HUES48 (cell line): Measurements from ENCODE around the gene CD6.
"Not testable (repeated sequence)": the region's sequence is repeated elsewhere in the genome, so short reads cannot be mapped to it uniquely, and the experiment has no call there.

Experiments
- H3K27ac ChIP-seq: one replicate; pipeline ENCODE4 v1.7.0; 2013; ENCODE audit warnings: low read depth, low read length, inconsistent platforms
- H3K27me3 ChIP-seq: 2 replicates; pipeline ENCODE4 v1.6.1; 2013; ENCODE audit warnings: mild to moderate bottlenecking, low read length; ENCODE audit not compliant: control insufficient read depth, insufficient read depth
- H3K36me3 ChIP-seq: 2 replicates; pipeline ENCODE4 v1.6.1; 2013; ENCODE audit warnings: low read length; ENCODE audit not compliant: control insufficient read depth, insufficient read depth
- H3K4me1 ChIP-seq: 2 replicates; pipeline ENCODE4 v1.6.1; 2013; ENCODE audit warnings: mild to moderate bottlenecking, low read length; ENCODE audit not compliant: control insufficient read depth, insufficient read depth
- H3K4me3 ChIP-seq: 2 replicates; pipeline ENCODE4 v1.5.1; 2013; ENCODE audit warnings: mild to moderate bottlenecking, low read depth, low read length
- H3K9ac ChIP-seq: 2 replicates; pipeline ENCODE4 v1.6.1; 2013; ENCODE audit warnings: mild to moderate bottlenecking, low read depth, low read length, moderate library complexity
- H3K9me3 ChIP-seq: 2 replicates; pipeline ENCODE4 v1.6.1; 2013; ENCODE audit warnings: low read length; ENCODE audit not compliant: control insufficient read depth, insufficient read depth

CD6 gene

DNA sequence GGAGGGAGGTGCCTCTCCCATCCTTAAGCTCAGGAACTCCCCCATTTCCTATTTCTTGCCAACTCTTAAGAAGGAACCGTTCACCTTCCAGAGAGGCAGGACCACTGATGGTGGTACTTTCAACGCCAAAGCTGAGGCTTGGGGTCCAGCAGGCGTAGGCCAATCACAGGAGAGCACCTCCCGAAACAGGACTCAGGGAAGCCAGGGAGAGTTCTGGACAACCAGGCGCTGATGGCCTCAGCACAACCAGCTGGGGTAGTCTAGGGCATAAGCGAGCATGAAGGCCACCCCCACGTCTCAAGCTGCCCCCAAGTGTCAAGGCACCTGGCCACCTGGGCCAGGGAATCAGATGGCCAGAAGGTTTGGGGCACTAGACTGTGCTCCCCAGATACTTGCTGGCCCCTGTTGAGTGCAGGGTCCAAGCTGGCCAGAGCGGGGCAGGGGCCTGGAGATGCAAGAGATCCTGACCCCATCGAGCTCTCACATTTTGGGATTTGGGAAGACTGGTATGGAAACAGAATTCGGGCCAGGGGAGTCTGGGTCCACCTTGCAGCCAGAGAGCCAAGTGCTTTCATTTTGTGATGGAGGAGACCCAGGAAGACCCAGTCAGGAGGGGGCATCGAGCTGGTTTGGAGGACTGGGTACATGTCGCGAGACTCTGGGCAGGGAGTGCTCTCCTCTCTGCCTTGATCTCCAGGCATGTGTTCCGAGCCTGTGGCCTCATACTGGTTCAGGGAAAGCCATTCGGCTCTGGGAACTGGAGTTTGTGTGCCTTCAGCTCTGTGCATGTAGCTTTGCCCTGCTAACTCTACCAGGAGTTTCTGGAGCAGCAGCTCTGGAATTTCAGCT lies 926 bp downstream of the CD6 start:
- Histone ChIP-seq H3K27me3 (no peaks in the 10 kb centered on the region), H3K9me3 (peaks cover 6% of the 10 kb centered on the region), H3K4me3 (no peak overlapping the region), H3K9ac (no peak overlapping the region), H3K36me3 (no peaks in the 10 kb centered on the region), H3K4me1 (no peaks in the 10 kb centered on the region), H3K27ac (no peak overlapping the region)

DNA sequence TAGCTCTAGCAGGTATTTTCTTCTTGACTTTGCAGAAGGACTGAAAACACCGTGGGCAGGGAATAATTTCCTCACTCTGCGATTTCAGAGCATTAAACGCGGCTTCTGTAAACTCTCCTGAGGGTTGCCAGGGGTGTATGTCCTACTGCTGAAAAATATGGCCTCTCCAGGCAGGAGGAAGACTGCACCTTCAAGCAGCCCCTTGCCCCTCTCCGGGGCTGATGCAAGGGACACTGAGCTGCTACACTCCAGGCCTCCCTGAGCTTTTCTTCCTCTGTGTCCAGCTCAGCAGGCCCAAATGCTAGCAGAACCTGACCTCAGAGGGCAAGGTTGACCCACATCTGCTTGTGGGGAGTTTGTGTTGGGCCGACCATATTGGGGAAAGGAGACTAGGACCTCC lies 2.2 kb downstream of the CD6 start:
- no peak overlapping the region for H3K4me3 ChIP-seq
- H3K36me3 ChIP-seq, result no peaks in the 10 kb centered on the region
- no peak overlapping the region for H3K27ac ChIP-seq
- H3K27me3 ChIP-seq, result no peaks in the 10 kb centered on the region
- H3K4me1 ChIP-seq, result no peaks in the 10 kb centered on the region
- no peak overlapping the region for H3K9ac ChIP-seq
- H3K9me3 ChIP-seq, result no peaks in the 10 kb centered on the region; the same call in 1 of the 2 replicates

DNA sequence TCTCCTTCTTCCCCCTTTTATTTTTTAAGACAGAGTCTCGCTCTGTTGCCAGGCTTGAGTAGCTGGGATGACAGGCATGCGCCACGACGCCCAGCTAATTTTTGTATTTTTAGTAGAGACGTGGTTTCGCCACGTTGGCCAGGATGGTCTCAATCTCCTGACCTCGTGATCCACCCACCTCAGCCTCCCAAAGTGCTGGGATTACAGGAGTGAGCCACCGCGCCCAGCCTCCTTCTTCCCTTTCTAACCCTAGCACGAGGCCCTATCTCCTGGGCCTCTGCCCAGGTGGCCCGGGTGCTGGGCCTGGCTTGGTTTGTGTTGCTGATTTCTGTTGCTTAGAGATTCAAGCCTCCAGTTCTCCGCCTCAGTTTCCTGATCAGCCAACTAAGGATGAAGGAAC lies 2.8 kb downstream of the CD6 start:
- not testable (repeated sequence) for H3K4me1 ChIP-seq, H3K9me3 ChIP-seq, H3K9ac ChIP-seq, H3K36me3 ChIP-seq, H3K27me3 ChIP-seq, H3K27ac ChIP-seq, H3K4me3 ChIP-seq

DNA sequence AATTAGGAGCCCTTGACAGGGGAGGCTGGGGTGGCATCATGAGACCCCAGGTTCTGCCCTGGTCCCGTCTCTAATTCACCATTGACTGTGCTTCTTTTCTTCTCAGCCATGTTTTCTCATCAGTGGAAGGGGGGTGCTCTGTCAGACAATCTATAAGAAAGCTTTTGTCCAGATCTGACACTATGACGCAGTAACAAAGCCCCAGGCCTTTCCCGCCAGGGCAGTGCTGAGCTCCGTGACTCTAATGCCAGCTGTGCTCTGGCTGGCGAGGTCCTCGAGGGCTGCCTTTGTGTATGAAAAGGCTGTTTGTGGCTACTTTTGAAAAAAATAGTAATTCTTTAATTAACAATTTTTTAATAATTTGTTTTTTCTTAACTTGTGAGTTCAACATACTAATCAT lies 3.2 kb downstream of the CD6 start:
- no peak overlapping the region for H3K4me3 ChIP-seq
- no peaks in the 10 kb centered on the region for H3K4me1 ChIP-seq
- H3K9ac ChIP-seq, result no peak overlapping the region
- H3K27ac ChIP-seq, result no peak overlapping the region
- no peaks in the 10 kb centered on the region for H3K9me3 ChIP-seq
- no peaks in the 10 kb centered on the region for H3K36me3 ChIP-seq
- no peaks in the 10 kb centered on the region for H3K27me3 ChIP-seq

DNA sequence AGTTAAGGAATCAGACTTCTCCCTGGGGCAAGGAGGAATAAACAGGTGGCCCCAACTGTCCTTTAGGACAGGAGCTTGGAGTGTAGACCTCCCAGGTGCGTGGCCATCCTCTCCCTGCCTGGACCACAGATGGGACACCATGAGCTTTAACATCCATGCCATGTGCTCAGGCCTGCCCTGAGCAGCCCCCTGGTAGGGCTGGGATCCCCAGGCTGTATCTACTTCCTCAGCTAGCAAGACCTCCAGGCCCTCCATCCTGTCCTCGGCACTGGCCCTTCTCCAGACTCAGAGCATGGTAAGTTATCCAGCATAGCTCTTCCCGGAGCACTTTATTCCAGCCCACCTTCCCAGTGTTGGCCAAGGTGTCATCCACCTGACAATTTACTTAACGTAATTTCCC lies 5.7 kb downstream of the CD6 start:
- no peak overlapping the region for H3K4me3 ChIP-seq
- H3K9ac ChIP-seq, result no peak overlapping the region
- H3K9me3 ChIP-seq, result no peaks in the 10 kb centered on the region
- no peaks in the 10 kb centered on the region for H3K27me3 ChIP-seq
- no peaks in the 10 kb centered on the region for H3K36me3 ChIP-seq
- H3K27ac ChIP-seq, result no peak overlapping the region
- H3K4me1 ChIP-seq, result no peaks in the 10 kb centered on the region

DNA sequence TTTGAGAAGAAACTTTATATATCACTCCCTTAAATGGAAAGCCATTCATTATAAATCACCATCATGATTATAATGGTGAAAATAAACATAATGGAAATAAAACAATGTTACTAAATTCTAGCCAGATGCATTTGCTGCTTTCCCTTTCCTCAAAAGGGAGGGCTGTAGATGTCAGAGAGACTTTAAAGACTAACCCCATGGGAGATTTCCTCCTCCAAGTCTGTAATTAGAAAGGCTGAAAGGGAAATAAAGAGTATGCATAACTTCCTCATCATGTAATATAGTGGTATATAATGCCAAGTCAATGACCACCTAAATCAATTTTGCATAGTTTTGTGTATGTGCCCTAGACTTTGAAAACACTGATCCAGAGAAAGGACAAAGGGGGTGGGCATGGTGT lies 6.4 kb downstream of the CD6 start:
- no peaks in the 10 kb centered on the region for H3K27me3 ChIP-seq
- H3K4me1 ChIP-seq, result no peaks in the 10 kb centered on the region
- H3K9me3 ChIP-seq, result no peaks in the 10 kb centered on the region
- H3K4me3 ChIP-seq, result no peak overlapping the region
- H3K9ac ChIP-seq, result no peak overlapping the region
- no peak overlapping the region for H3K27ac ChIP-seq
- H3K36me3 ChIP-seq, result no peaks in the 10 kb centered on the region

DNA sequence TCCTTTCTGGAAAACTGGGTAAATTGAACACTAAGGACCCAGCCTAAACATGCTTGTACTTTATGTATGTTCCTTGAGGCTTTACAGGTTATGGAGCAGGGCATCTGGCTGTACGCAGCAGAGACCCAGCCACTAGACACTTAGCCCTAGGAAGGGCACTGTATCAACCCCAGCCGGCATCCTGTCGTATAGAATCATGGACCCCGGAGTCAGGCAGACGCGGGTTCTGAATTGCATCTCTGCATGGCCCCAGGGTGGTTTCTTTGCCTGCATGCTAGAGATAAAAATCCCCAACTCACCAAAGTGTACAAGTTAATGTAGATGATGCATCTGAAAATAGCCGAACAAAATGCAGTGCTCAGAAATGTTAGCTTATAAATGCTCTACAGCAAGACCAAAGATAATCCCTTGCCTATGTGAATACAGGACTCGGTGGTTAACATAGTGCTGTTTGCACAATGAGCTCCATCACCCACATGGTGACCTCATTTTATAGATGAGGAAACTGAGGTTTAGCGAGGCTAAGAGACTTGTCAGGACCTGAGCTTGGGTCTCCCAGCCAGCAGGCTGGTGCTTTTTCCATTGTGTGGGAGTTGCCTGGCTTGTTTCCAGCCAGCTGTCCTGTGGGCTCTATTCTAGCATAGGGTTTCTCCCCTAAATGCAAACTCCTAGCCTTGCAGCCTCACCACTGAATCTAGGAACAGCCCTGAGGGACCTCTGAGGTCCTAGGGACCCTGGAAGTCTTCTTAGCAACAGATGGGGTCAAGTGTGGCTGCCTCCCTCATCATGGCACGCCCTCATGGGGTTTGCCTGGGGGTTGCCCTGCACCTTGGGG lies 7.3 kb downstream of the CD6 start:
- Histone ChIP-seq H3K27me3 (no peaks in the 10 kb centered on the region), H3K27ac (no peak overlapping the region), H3K9me3 (no peaks in the 10 kb centered on the region), H3K4me1 (no peaks in the 10 kb centered on the region), H3K4me3 (no peak overlapping the region), H3K9ac (no peak overlapping the region), H3K36me3 (no peaks in the 10 kb centered on the region)

DNA sequence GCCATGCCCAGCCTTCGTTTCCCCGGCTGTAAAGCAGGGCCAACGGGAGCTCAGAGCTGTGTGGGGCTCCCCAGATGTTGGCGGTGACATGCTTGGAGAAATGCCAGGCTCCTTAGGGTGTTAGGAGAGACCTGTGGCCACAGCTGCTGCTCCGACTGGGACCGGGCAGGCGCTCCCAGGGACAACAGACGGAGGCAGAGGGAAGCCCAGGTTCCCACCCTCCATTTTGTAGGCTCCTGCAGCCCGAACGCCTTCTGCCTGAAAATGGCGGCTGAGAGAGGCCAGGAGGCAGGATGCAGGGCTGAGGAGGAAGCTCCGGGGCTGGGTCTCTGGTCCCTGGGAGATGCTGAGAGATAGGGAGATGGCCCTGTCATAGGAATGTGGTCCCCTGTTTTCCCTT lies 10.0 kb downstream of the CD6 start:
- Histone ChIP-seq H3K4me1 (no peaks in the 10 kb centered on the region), H3K36me3 (no peaks in the 10 kb centered on the region), H3K9ac (no peak overlapping the region), H3K9me3 (no peaks in the 10 kb centered on the region), H3K27me3 (no peaks in the 10 kb centered on the region), H3K4me3 (no peak overlapping the region), H3K27ac (no peak overlapping the region)

DNA sequence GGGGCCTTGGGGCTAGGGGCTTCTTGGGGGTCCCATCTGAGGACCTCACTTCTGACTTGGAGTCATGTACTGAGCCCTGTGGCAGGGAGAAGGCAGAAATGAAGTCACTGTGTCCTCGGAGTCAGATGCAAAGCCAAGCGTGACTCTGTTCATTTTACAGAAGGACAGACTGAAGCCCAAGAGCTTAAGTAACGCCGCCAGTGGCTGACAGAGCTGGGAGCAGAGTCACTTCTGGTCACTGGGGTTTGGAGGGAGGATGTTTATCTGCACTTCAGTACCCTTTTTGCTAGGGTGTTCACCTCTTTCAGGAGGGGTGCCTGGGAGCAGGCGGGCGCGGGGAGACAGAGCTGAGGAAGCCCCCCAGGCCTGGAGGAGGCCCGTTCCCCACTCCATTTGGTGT lies 10.7 kb downstream of the CD6 start:
- Histone ChIP-seq H3K27me3 (no peaks in the 10 kb centered on the region), H3K4me3 (no peak overlapping the region), H3K4me1 (no peaks in the 10 kb centered on the region), H3K9ac (no peak overlapping the region), H3K9me3 (no peaks in the 10 kb centered on the region), H3K27ac (no peak overlapping the region), H3K36me3 (no peaks in the 10 kb centered on the region)

DNA sequence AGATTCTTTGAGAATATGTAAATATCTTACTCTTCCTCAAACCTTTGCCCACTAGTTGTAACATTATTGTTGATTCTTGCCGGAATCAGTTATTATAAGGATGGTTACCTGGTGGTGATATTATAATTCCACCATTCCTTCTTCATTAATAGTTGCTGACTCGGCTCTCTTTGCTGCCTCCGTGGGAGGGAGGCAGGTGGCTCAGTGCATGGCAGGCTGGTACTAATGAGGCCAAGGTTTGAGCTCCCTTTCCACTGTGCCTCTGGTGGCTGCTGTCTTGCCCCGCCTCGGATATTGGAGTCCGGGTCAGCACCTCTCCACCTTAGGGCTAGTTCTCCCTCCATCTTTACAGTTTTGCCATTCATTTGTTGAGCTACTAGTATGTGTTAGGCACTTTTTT lies 12.7 kb downstream of the CD6 start:
- Histone ChIP-seq H3K36me3 (no peaks in the 10 kb centered on the region), H3K9me3 (no peaks in the 10 kb centered on the region), H3K27ac (no peak overlapping the region), H3K4me3 (no peak overlapping the region), H3K4me1 (no peaks in the 10 kb centered on the region), H3K9ac (no peak overlapping the region), H3K27me3 (no peaks in the 10 kb centered on the region)

DNA sequence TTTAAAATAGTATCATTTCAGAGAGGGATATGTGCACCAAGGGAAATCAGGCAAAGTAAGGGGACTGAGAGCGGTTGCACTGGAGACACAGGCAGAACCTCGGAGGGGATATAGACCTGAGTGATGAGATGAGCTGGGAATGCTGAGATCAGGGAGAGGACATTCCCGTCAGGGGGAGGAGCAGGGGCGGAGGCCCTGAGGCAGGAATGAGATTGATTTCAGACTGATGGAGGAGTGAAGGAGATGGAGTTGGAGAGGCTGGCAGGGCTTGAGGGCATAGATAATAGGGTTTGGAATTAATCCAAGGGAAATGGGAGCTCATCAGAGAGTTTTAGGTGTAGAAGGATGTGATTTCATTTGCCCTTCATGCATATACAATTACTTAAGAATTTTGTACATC lies 13.2 kb downstream of the CD6 start:
- H3K9ac ChIP-seq, result no peak overlapping the region
- H3K9me3 ChIP-seq, result no peaks in the 10 kb centered on the region

More for the DNA sequence above, 13.2 kb downstream of the CD6 start:
- Histone ChIP-seq H3K27ac (no peak overlapping the region), H3K4me1 (no peaks in the 10 kb centered on the region), H3K4me3 (no peak overlapping the region), H3K36me3 (no peaks in the 10 kb centered on the region), H3K27me3 (no peaks in the 10 kb centered on the region)
